Thyroid gland (tissue), 4 donors: ENCODE results near the gene MAFB.

Experiments used
- CTCF ChIP-seq, 6 experiments: fragments of 200-600 bp in 3 of 6; fragments of 450-650 bp in 3 of 6; sonication (generic) in 3 of 6; IDR thresholded peaks; one replicate each; pipeline ENCODE4 v1.5.1; 2016 to 2019; ENCODE audit warnings: antibody characterized with exemption in 6 of 6, mild to moderate bottlenecking in 2 of 6, inconsistent platforms in 1 of 6, moderate library complexity in 1 of 6
- POLR2A ChIP-seq, 2 donors: fragments of 450-650 bp; IDR thresholded peaks; one replicate each; pipeline ENCODE4 v1.6.1; 2017; ENCODE audit warnings: antibody characterized with exemption in 2 of 2, mild to moderate bottlenecking in 2 of 2, moderate library complexity in 1 of 2

- TF ChIP-seq CTCF (IDR thresholded peaks at IDR 0.05) (no peak), POLR2A (IDR thresholded peaks at IDR 0.05) (no peak)
These were observed 18.0 kb upstream of the MAFB start for GRCh38 chr20:40706977-40707582.
